GM18519 (cell line): ENCODE data around the gene OR4K13.

Experiments used
- ATAC-seq: cut with Tn5 transposase; IDR thresholded peaks from one replicate; pipeline ENCODE4 v1.9.1; 2021; ENCODE audit warnings: mild to moderate bottlenecking, moderate library complexity; ENCODE audit not compliant: unreplicated experiment, low FRiP score

The OR4K13 gene

GRCh38 chr14:20035938-20036337, at the start of gene OR4K13:
TSS of gene OR4K13 (minus strand) at chr14:20036038. CDS start at chr14:20034758, 1,280 bp downstream.
- ATAC-seq = no peak

DNA sequence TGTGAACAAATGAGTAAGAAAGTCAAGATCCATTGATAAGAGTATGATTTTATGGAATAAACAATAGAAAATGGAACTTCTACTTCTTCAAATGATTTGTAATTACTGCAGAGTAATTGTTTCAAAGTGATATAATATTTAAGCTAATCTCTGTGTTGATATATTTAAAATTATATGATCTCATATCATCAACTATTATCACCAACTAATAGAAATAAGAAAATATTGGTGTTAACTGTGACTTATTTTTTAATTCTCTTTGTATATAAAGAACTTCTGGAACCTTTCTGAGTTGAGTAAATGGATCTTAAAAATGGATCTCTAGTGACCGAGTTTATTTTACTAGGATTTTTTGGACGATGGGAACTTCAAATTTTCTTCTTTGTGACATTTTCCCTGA, 23.9 kb upstream of the OR4K13 start, which contains the start of gene OR4L1:
Gene OR4L1, plus strand, starts transcription at position 301 of the 400 bp plus-strand sequence. Its CDS starts 0 bp downstream, at position 301.
- no peak for ATAC-seq

GRCh38 chr14:20048202-20048601, 12.4 kb upstream of the OR4K13 start:
- no peak for ATAC-seq

- no peak for ATAC-seq
Measured at GRCh38 chr14:20044243-20044642, 8.4 kb upstream of the OR4K13 start.

DNA sequence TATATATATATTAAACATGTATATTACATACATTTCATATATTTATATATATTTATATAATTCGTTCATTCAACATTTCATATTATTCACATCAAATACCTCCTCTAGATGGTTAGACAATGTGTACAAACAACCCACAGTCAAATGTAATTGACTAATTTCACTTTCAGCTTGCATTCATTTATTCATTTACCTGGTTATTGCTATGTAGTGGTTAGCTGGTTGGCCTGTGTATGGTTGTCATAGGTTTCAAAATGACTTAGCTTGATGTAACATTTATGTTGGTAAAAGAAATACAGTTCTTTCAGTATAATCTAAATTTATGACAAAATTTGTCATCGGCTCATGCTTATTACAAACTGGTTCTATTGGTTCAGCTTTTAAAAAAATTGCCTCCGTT, 389 bp downstream of the OR4K13 start:
- no peak for ATAC-seq

GRCh38 chr14:20031058-20031457, 4.8 kb downstream of the OR4K13 start:
- ATAC-seq = no peak

- ATAC-seq = no peak
Measured at GRCh38 chr14:20019257-20019865, 16.5 kb downstream of the OR4K13 start, which contains the start of gene OR4K14. TSS of gene OR4K14 (minus strand) at chr14:20019307. CDS start at chr14:20015193, 4,114 bp downstream.

DNA sequence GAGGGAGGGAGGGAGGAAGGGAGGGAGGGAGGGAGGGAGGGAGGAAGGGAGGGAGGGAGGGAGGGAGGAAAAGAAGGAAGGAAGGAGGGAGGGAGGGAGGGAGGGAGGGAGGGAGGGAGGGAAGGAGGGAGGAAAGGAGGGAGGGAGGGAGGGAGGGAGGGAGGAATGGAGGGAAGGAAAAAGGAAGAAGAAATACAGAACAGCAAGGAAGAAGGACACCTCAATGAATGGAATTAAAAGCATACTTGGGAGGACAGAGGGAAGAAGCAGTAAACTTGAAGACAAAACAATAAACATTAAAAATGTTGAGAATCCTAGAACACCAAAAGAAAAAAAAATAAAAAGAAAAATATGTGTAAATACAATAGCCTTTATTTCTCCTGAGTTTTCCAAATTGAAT, 27.7 kb downstream of the OR4K13 start:
- no peak for ATAC-seq

DNA sequence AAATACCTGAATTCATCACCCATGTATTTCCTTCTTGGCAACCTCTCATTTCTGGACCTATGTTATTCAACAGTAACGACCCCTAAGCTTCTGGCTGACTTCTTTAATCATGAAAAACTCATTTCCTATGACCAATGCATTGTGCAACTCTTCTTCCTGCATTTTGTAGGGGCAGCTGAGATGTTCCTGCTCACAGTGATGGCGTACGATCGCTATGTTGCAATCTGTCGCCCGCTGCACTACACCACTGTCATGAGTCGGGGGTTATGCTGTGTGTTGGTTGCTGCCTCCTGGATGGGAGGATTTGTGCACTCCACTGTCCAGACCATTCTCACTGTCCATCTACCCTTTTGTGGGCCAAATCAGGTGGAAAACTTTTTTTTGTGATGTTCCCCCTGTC, 33.5 kb downstream of the OR4K13 start:
- ATAC-seq = no peak

DNA sequence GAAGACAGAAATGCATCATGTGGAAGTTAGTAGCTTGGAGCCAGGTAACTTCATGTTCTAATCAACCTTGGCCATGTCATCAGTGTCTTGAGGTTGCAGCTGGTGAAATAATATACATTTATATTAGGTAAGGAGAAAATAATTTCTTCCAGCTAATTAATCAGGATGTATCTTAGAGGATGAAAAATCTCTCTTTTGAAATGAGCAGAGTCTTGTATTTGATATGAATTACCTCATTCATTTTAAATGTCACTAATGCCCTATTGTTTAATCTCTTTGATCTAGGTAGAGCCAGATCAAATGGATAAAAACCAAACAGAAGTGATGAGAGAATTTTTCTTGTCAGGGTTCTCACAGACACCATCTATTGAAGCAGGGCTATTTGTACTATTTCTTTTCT, 34.0 kb downstream of the OR4K13 start, which contains the start of gene OR4Q2:
Gene OR4Q2, plus strand, starts transcription at position 301 of the 400 bp plus-strand sequence.
- ATAC-seq = no peak

DNA sequence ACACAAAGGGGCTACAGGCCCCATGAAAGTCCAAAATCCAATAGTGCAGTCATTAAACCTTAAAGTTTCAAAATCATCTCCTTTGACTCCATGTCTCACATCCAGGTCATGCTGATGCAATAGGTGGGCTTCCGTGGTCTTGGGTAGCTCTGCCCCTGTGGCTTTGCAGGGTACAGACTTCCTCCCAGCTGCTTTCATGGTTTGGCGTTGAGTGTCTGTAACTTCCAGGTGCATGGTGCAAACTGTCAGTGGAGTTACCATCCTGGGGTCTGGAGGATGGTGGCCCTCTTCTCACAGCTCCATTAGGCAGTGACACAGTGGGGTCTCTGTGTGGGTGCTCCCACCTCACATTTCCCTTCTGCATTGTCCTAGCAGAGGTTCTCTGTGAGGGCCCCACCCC, 42.4 kb downstream of the OR4K13 start:
- ATAC-seq = no peak
